Measurements from ENCODE around the gene RASL10A.

Gene RASL10A

GRCh38 chr22:29272624-29273023 is 42.9 kb downstream of the RASL10A start:
- Histone ChIP-seq H3K36me3 (ENCODE audit: insufficient read depth, low read length) (peaks cover 62% of the 10 kb centered on the region), H3K79me2 (ENCODE audit: insufficient read depth, low read length) (peaks cover 99% of the 10 kb centered on the region), H3K9ac (ENCODE audit: low read depth, low read length, poor library complexity, severe bottlenecking) (peak overlapping the region; percentile 99), H3K9me2 (replicated peaks; ENCODE audit: low read depth, low read length) (no peaks in the 10 kb centered on the region), H2AFZ (ENCODE audit: low read length) (no peak overlapping the region), H3K27me3 (ENCODE audit: insufficient read depth, low read length, poor library complexity, severe bottlenecking) (peaks cover 6% of the 10 kb centered on the region), H3K9me3 (ENCODE audit: insufficient read depth, low read depth, low read length) (no peaks in the 10 kb centered on the region), H3K4me2 (ENCODE audit: low read depth, low read length, poor library complexity, severe bottlenecking) (peak overlapping the region; percentile 100), H3F3A (ENCODE audit: low read depth) (no peaks in the 10 kb centered on the region), H3K4me3 (ENCODE audit: low read length, poor library complexity, severe bottlenecking) (peak overlapping the region; percentile 94), H3K4me1 (ENCODE audit: insufficient read depth, low read length, poor library complexity, severe bottlenecking) (peaks cover 83% of the 10 kb centered on the region), H4K20me1 (ENCODE audit: insufficient read depth, low read length, poor library complexity, severe bottlenecking) (peaks cover 95% of the 10 kb centered on the region)
- TF ChIP-seq EZH2phosphoT487 (IDR thresholded peaks at IDR 0.05; ENCODE audit: borderline replicate concordance), result no peak
- TF ChIP-seq, protein P1, sequence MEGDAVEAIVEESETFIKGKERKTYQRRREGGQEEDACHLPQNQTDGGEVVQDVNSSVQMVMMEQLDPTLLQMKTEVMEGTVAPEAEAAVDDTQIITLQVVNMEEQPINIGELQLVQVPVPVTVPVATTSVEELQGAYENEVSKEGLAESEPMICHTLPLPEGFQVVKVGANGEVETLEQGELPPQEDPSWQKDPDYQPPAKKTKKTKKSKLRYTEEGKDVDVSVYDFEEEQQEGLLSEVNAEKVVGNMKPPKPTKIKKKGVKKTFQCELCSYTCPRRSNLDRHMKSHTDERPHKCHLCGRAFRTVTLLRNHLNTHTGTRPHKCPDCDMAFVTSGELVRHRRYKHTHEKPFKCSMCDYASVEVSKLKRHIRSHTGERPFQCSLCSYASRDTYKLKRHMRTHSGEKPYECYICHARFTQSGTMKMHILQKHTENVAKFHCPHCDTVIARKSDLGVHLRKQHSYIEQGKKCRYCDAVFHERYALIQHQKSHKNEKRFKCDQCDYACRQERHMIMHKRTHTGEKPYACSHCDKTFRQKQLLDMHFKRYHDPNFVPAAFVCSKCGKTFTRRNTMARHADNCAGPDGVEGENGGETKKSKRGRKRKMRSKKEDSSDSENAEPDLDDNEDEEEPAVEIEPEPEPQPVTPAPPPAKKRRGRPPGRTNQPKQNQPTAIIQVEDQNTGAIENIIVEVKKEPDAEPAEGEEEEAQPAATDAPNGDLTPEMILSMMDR (conservative IDR thresholded peaks at IDR 0.05; ENCODE audit: low read length), result no peak

DNA sequence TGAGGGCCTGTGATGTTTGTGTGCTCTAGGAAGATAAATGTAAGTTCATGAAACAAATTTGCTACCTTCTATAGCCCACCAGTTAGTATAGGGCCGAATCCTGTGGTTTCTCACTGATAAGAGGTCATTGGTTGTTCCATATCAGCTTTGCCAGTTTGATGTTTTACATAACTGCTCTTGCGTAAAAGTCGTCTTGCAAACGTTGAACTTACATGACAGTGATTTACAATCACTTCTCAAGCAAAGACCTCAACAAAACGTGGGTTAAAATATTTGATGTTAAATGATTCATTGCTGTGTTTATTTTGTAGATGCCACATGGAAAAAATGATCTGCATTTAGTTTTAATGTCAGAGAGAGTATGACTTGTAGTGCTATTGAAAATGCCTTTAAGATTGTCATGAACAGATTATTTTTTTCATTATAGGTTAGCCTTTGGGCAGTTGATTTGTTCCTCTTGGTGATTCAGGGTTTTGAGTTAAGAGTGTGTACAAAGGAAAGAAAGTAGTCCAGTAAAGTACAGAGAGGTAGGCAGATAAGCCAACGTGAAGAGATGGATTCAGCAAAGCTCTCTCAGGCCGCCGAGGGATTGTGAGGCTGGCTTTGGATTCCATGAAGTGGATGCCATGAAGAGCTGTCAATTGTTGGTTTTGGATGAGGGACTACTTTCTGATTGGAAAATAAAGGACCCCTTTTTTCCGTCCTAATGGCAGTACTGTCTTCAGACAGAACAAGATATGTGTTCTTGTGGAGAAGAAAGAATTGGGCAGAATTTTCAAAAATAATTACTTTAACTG is 44.8 kb downstream of the RASL10A start:
- H3K4me2 ChIP-seq (ENCODE audit: low read depth, low read length, poor library complexity, severe bottlenecking), result peak overlapping the region; percentile 100
- peaks cover 99% of the 10 kb centered on the region for H3K79me2 ChIP-seq (ENCODE audit: insufficient read depth, low read length)
- H3K36me3 ChIP-seq (ENCODE audit: insufficient read depth, low read length), result peaks cover 42% of the 10 kb centered on the region
- no peaks in the 10 kb centered on the region for H3F3A ChIP-seq (ENCODE audit: low read depth)
- peak overlapping the region; percentile 99 for H3K9ac ChIP-seq (ENCODE audit: low read depth, low read length, poor library complexity, severe bottlenecking)
- peaks cover 78% of the 10 kb centered on the region for H4K20me1 ChIP-seq (ENCODE audit: insufficient read depth, low read length, poor library complexity, severe bottlenecking)
- TF ChIP-seq EZH2phosphoT487 (IDR thresholded peaks at IDR 0.05; ENCODE audit: borderline replicate concordance), result no peak
- TF ChIP-seq, protein P1 (conservative IDR thresholded peaks at IDR 0.05; ENCODE audit: low read length), result no peak
- no peak overlapping the region for H2AFZ ChIP-seq (ENCODE audit: low read length)
- H3K27me3 ChIP-seq (ENCODE audit: insufficient read depth, low read length, poor library complexity, severe bottlenecking), result peaks cover 6% of the 10 kb centered on the region
- H3K4me1 ChIP-seq (ENCODE audit: insufficient read depth, low read length, poor library complexity, severe bottlenecking), result peaks cover 77% of the 10 kb centered on the region
- no peaks in the 10 kb centered on the region for H3K9me2 ChIP-seq (replicated peaks; ENCODE audit: low read depth, low read length)
- peak overlapping the region; percentile 94 for H3K4me3 ChIP-seq (ENCODE audit: low read length, poor library complexity, severe bottlenecking)
- no peaks in the 10 kb centered on the region for H3K9me3 ChIP-seq (ENCODE audit: insufficient read depth, low read depth, low read length)

DNA sequence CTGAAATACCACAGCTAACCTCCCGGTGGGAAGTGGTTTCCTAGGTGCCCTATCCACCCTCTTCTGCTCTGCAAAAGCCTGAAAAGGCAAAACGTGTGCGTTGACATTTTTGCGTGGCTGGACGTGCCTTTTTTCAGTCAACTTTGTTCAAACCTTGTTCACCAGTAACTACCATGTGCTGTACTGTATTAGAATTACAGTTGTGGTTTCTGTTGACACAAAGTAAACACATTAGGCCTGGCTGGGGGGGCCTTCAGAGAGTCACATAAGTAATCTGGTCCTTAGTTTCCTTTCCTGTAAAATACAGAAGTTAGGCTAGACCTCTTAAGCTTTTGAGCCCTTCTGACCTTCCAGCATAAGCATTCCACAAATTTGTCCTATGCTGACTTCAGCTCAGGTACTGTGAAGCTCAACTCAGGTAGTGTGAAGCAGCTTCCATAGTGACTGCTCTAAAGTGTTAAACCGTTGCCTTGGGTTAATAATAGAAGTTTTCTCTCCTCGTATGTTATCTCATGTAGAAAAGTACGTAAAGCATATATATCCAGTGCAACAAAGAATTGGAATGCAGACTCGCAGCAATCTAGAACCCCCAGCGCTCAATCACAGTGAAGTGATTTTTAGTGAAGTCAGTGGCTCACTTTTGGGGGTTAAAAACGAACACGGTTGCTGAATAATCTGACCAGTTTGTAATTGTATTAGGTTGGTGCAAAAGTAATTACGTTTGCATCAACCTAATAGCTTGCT is 45.6 kb downstream of the RASL10A start:
- H3K79me2 ChIP-seq (ENCODE audit: insufficient read depth, low read length), result peaks cover 98% of the 10 kb centered on the region
- no peaks in the 10 kb centered on the region for H3F3A ChIP-seq (ENCODE audit: low read depth)
- H3K27me3 ChIP-seq (ENCODE audit: insufficient read depth, low read length, poor library complexity, severe bottlenecking), result peaks cover 6% of the 10 kb centered on the region
- H3K9ac ChIP-seq (ENCODE audit: low read depth, low read length, poor library complexity, severe bottlenecking), result peak overlapping the region; percentile 99
- no peak overlapping the region for H2AFZ ChIP-seq (ENCODE audit: low read length)
- H4K20me1 ChIP-seq (ENCODE audit: insufficient read depth, low read length, poor library complexity, severe bottlenecking), result peaks cover 71% of the 10 kb centered on the region
- no peaks in the 10 kb centered on the region for H3K9me3 ChIP-seq (ENCODE audit: insufficient read depth, low read depth, low read length)
- no peaks in the 10 kb centered on the region for H3K9me2 ChIP-seq (replicated peaks; ENCODE audit: low read depth, low read length)
- TF ChIP-seq, protein P1 (conservative IDR thresholded peaks at IDR 0.05; ENCODE audit: low read length), result no peak
- TF ChIP-seq EZH2phosphoT487 (IDR thresholded peaks at IDR 0.05; ENCODE audit: borderline replicate concordance), result no peak
- H3K4me3 ChIP-seq (ENCODE audit: low read length, poor library complexity, severe bottlenecking), result peak overlapping the region; percentile 94
- H3K4me1 ChIP-seq (ENCODE audit: insufficient read depth, low read length, poor library complexity, severe bottlenecking), result peaks cover 70% of the 10 kb centered on the region
- peak overlapping the region; percentile 100 for H3K4me2 ChIP-seq (ENCODE audit: low read depth, low read length, poor library complexity, severe bottlenecking)
- peaks cover 35% of the 10 kb centered on the region for H3K36me3 ChIP-seq (ENCODE audit: insufficient read depth, low read length)
